ENCODE data around the gene TTC39A.

Gene TTC39A

DNA sequence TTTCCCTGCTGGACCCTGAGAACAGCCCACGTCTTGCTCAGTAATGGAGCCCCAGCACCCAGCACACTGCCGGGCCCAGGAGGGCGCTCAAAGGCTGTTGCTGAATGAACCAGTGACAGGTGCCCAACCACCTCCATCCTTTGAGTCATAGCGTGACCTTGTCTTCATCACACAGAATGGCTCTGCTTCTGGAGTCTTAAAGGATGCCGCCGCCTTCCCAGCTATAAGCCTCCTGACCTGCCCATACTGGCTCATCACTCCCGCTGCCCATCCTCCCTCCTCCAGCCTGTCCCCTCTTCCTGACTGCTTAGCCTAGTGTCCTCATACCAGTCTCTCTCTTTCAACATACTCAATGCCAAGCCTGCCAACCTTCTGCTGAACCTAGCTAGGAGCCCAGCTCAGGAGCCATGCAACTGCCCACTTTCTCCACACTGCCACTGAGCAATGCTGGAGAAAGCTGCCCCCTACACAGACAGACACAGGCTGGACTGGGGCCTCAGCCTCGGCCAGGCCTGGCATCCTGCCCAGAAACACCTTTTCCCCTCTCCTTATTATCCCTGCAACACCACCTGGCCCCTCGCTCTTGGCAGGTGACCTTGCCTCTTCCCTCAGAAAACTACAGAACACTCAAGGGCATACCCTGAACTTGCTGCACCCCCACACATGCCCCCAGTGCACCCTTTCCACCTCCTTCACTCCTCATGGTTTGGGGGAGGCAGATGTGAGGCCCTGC lies 14.1 kb downstream of the TTC39A start:
- DNase-seq (ENCODE audit: extremely low read depth in 1 of 2, low read depth in 1 of 2), result no peak

DNA sequence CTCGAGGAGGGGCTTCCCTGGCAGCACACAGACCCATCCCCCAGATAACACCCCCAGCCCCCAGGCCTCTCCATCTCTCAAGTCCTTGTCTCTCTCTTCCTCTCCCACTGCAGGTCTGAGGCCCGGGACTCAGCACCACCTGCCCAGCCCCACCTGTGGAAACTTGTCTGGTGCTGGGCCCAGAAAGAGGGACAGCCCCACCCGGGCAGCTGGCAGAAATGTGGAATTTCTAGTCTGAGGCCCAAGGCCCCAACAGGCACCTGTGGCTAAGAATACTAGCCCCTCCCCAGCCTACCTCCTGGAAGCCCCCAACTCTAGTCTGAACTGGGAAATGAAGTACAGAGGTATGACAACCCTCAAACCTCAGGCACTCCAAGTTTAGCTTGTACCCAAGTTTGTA lies 15.4 kb downstream of the TTC39A start:
- no peak for DNase-seq (ENCODE audit: extremely low read depth in 1 of 2, low read depth in 1 of 2)

- DNase-seq (ENCODE audit: extremely low read depth in 1 of 2, low read depth in 1 of 2), result no peak
Measured at GRCh38 chr1:51313961-51314777, 16.2 kb downstream of the TTC39A start.

DNA sequence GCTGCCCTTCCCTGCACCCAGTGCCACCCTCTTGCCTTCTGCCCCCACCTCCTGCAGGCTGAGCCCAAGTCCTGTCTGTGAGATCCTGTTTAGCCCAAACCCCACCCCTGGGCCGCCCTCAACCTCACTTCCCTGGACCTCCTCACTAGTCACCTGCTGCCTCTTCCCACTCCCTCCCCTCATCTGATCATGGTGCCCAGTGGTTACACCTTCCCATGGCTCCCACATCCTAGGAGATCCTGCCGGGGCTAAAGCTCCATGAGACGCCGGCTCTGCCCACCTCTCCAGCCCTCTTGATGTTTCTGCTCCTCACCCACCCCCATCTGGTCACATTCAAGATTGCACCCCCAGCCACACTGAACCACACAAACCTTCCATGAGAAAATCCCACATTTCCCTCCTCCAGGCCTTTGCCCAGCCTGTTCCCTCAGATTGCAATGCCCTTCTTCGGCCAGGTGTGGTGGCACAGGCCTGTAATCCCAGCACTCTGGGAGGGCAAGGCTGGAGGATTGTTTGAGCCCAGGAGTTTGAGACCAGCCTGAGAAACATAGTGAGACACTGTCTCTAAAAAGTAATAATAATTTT lies 17.0 kb downstream of the TTC39A start:
- DNase-seq (ENCODE audit: extremely low read depth in 1 of 2, low read depth in 1 of 2), result no peak

DNA sequence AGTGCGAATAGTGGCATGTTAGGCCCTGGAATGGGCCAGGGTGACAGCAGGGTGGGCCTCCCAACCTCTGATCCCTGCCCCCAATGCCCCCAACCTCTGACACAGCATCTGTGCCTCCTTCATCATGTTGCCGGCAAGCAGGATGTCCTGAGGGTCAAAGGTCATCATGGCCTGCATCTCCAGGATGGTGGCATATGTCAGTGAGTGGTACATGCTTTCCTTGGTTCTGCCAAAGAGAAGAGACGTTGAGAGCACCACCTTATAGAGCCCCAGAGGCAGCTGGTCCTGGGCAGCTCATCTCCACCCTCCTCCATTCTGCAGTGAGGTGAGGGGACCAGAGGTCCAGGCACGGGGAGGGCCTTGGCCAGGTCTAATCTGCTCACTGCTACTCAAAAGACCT lies 17.6 kb downstream of the TTC39A start:
- DNase-seq (ENCODE audit: extremely low read depth in 1 of 2, low read depth in 1 of 2), result no peak

DNA sequence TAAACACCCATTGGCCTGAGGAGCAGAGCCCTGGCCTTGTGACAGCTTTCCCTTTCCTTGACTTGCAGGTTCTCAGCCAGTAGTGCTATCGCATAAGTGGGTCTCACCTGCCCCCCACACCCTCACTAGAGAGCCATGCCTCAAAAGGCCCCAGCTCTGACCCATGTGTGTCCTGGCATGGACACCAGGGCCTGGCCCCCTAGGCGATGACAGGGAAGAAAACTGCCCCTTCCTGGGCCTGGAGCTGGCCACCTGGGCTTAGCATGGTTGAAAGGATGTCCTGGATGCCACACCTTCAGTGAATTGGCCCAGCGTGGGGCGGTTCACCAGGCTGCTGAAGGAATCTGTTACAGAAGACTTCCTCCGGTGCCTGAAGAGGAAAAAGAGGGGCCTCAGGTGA lies 18.5 kb downstream of the TTC39A start:
- no peak for DNase-seq (ENCODE audit: extremely low read depth in 1 of 2, low read depth in 1 of 2)

- DNase-seq (ENCODE audit: extremely low read depth in 1 of 2, low read depth in 1 of 2), result no peak
Measured at GRCh38 chr1:51310871-51311613, 19.3 kb downstream of the TTC39A start.

DNA sequence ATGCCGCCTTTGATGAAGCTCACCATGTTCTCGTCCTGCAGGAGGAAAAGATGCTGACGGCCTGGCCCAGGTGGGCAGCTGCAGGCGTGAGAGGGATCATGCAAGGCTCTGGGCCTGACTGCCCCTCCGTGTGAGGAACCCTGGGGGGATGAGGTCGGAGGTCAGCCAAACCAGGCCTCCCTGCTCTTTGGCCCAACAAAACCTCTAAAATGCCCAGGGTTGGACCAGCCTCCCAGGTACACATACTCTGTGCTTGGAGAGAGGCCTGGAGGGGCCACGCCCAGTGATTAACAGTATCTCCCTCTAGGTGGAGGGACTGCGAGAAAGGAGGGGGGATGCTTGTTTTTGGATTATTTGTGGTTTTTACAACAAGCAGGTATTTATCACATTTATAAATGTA lies 21.1 kb downstream of the TTC39A start:
- DNase-seq (ENCODE audit: extremely low read depth in 1 of 2, low read depth in 1 of 2), result no peak

DNA sequence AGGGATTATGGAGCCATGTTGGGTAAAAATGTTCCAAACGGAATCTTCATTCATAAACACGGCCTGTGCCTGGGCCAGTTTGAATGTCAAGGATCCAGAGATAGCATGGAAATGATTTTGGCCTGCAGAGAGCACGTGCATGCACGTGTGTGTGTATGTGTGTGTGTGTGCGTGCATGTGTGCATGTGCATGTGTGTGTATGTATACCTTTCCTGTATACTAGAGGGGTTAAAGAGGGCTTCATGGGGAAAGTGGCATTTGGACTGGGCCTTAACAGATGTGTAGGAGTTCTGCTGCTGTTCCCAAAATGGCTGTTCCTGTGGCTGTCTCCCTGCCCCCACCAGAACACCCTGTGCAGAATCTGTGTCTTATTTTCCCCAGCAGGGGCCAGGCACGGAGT lies 21.7 kb downstream of the TTC39A start:
- DNase-seq (ENCODE audit: extremely low read depth in 1 of 2, low read depth in 1 of 2), result no peak

DNA sequence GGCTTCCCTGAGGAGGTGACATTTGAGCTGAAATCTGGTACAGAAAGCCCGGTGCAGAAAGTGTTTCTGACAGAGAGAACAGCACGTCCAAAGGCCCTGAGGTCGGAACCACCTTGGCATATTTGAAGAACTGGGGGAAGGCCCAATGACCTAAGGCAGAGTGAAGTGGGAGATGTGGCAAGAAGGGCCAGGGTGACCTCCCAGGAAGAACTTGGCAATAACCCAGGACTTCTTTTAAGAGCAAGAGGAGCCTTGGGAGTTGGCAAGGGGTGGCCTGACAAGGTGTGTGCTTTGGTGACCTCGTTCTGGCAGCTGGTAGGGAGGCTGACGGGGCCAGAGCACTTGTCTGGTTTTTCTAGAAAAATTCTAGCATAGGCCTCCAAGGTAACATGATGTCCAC lies 23.4 kb downstream of the TTC39A start:
- no peak for DNase-seq (ENCODE audit: extremely low read depth in 1 of 2, low read depth in 1 of 2)

DNA sequence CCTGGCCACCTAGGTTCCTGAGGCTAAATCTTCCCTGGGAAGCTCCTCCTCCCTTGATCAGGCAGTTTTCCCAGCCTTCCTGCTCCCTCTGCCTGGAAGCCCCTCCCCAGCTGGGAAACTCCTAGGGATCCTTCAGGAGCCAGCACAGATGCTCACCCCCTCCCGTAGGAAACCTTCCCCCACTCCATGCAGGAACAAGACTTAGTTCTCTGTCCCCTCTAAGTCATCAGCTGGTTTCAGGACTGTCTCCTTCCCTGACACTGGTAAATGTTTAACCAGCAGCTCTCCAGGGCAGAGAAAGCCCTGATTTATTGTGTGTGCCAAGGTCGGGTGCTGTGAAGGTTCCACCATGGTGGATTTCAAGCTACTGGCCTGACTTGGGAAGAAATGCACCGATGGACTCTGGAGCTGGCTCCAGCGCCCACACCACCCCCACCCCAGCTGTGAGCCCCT lies 25.0 kb downstream of the TTC39A start:
- no peak for DNase-seq (ENCODE audit: extremely low read depth in 1 of 2, low read depth in 1 of 2)

DNA sequence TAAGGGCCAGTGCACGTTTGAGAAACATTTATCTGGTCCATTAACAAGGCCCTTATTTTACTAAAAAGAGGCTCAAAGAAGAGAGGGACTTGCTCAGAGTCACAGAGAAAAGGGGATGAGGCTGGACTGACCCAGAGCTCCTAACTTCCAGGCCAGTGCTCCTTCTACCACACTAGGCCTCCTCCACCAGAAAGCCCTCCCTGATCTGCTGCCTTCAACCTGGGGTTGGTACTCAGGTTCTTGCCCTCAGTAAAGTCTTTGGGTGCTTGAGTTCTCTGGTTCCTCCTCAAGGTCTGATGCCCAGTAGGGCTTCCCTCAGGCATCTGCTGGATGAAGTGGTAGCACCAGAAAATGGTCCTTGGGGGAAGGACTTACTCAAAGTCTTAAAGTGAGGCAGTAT lies 26.0 kb downstream of the TTC39A start:
- no peak for DNase-seq (ENCODE audit: extremely low read depth in 1 of 2, low read depth in 1 of 2)

- no peak for DNase-seq (ENCODE audit: extremely low read depth in 1 of 2, low read depth in 1 of 2)
Measured at GRCh38 chr1:51303751-51304251, 26.6 kb downstream of the TTC39A start.

- DNase-seq (ENCODE audit: extremely low read depth in 1 of 2, low read depth in 1 of 2), result no peak
Measured at GRCh38 chr1:51303315-51303714, 27.0 kb downstream of the TTC39A start.

DNA sequence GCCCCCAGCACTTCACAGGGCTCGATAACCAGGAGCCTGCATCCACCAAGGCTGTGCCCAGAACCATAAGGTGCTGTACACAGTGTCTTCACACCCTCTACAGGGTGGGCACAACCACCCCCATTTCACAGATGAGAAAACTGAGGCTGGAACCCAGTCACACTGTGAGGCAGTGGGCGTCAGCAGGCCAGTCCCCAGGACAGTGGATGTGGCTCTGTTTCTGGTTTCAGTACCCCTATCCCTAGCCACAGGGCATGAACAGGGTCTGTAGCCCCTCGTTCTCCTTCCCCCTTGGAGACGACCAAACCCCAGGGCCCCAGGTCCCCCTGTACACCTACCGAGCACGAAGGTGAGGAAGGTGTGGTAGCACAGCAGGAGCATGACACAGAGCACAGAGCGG lies 27.6 kb downstream of the TTC39A start:
- DNase-seq (ENCODE audit: extremely low read depth in 1 of 2, low read depth in 1 of 2), result no peak

DNA sequence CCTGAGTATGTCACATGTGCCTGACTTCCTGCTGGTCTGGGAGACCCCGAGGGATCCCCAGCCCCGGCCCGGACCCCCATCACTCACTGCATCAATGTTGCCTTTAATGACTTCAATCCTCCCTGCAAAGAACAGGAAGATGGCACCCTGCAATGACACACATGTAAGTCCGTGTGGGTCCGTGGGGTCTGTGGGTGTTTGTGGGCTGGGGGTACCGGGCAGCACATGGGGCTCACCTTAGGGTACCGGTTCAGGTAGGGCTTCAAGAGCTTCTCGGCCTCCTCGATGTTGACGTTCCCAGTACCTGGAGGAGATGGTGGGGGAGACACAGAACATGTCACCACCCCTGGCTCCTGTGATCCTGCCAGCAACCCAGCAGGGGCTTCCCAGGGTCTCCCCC lies 28.1 kb downstream of the TTC39A start:
- no peak for DNase-seq (ENCODE audit: extremely low read depth in 1 of 2, low read depth in 1 of 2)

DNA sequence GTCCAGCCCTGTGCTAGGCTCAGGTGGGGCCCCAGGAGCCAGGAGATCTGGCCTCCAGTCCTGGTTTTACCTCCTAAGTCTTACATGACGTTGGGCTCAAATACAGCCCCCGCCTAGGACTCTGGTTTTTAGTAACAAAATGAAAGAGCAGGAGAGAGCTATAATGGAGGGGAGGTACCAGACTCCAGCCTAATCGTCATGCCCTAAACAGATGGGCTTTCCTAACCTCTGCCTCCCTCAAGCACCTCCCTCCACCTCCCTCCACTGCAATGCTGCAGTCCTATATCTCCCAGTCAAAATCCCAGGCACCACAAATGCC lies 28.6 kb downstream of the TTC39A start:
- no peak for DNase-seq (ENCODE audit: extremely low read depth in 1 of 2, low read depth in 1 of 2)

DNA sequence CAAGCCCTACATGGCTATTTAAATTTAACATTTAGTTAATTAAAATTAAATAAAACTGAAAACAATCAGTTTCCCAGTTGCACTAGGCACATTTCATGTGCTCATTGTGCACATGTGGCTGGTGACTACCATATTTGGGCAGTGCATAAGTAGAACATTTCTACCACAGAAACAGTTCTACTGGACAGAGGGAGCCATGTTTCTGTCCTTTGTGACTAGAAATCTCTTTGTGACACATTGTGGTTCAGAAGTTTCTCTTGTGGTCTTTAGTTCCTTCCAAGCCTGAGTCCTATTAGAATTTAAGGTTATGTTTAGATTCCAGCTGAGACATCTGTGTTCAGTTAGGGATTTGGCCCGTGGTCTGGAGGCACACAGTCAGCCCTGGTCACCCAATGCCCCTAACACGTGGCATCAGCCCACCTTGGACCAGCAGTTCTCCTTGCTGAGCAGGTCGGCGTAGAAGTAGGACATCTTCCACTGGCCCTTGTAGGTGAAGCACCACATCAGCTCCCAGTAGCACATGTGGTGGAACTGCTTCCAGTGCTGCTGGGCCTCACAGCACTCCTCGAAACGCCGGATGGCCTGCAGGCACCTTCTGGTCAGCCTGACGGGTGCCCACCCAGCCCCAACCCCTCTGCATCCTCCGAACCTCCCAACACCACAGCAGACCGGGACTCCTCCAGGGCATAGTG lies 29.1 kb downstream of the TTC39A start:
- DNase-seq (ENCODE audit: extremely low read depth in 1 of 2, low read depth in 1 of 2), result no peak

DNA sequence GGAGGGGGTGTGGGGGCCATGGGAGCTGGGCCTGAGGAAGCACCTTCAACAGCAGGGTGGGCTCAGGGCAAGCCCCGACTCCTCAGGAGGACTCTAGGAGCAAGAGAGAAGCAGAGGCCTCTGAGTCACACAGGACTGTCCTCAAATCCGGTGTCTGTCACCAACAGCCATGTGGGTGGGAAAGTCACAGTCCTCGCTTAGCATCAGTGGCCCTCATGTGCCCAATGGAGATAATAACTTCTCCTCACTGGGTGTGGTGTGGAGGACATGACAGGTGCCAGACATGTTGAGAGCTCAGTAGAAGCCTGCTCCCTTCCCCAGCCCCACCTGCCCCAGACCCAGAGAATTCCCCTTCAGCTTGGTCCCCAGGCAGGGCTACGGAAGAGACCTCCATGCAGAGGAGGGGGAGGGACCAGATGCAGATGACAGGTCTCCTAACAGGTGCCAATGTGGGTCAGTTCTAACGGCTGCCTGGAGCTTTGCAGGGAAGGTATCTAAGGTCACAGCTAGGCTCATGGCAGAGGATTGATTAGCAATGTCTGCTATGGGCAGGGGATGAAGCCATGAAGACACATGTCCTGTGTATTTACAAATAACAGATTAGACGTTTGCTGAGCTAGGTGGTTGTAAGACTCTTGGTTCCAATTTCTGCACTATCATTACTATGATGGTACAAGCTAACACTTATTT lies 30.2 kb downstream of the TTC39A start:
- no peak for DNase-seq (ENCODE audit: extremely low read depth in 1 of 2, low read depth in 1 of 2)

All from activated CD8-positive, alpha-beta memory T cell treated with anti-CD3 and anti-CD28 coated beads for 1 hour (primary cell).